GM12892 (cell line): ENCODE results near the gene USP34.

Source experiments
- POLR2AphosphoS5 ChIP-seq: IDR thresholded peaks from 2 replicates; pipeline ENCODE4 v1.6.1; 2011; ENCODE audit warnings: low read depth, low read length, control low read depth
- TAF1 ChIP-seq: IDR thresholded peaks from 2 replicates; pipeline ENCODE4 v1.6.1; 2011; ENCODE audit warnings: low read depth, mild to moderate bottlenecking, control low read depth, low read length, borderline replicate concordance

DNA sequence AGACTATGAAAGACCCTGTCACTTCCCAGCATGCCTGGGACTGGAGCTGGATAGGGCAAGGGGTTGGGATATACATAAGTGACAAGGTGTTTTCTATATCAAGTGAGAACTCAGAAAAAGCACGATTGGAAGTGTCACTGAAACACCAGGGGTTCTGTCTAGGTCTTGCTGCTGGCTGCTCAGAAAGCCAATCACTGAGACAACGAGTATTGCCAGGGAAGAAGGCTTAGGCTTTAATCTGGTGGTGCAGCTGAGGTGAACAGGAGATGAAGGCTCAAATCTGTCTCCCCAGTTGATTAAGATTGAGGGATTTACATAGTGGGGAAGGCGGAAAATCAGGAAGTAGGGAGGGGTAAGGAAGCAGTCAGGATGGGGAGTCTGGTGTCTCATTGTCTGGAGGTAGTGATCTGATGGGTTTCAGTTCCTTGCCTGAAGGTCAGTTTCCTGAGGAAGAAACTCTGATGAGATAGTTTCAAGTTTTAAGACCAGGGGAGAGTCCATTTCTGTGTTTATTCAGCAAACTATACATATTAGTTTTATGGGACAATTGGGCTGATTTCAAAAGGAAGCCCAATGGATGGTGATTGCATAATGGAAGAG is 312.4 kb downstream of the USP34 start:
- TF ChIP-seq POLR2AphosphoS5, result no peak
- no peak for TF ChIP-seq TAF1
